C4-2B (cell line): Measurements from ENCODE around the gene SLAMF8.

Experiments used
- ZFX ChIP-seq: fragments of 450-650 bp; IDR thresholded peaks from 2 replicates; pipeline ENCODE4 v1.6.1; 2017
- TF ChIP-seq, protein P1 (sequence below): fragments of 450-650 bp; conservative IDR thresholded peaks from 2 replicates; pipeline ENCODE4 v1.5.1; 2017; ENCODE audit warnings: mild to moderate bottlenecking

DNA sequence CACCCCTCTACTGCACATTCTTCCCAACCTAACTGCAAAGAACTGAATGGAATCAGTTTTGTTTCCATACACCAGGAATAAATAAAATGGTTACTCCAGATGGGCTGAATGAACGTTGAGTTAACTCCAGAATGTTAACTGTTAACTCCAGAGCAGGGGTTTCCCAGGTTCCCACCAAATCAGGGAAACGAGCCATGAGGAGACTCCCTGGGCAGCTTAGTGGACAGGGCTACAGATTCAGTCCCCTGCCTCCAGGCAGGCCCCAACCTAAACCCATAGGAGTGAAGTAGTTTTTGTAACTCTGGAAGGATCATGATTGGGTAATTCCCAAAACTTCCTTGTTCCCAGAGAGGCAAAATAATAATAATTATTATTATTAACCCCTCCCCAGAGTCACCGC lies 21.7 kb downstream of the SLAMF8 start:
- TF ChIP-seq, protein P1, sequence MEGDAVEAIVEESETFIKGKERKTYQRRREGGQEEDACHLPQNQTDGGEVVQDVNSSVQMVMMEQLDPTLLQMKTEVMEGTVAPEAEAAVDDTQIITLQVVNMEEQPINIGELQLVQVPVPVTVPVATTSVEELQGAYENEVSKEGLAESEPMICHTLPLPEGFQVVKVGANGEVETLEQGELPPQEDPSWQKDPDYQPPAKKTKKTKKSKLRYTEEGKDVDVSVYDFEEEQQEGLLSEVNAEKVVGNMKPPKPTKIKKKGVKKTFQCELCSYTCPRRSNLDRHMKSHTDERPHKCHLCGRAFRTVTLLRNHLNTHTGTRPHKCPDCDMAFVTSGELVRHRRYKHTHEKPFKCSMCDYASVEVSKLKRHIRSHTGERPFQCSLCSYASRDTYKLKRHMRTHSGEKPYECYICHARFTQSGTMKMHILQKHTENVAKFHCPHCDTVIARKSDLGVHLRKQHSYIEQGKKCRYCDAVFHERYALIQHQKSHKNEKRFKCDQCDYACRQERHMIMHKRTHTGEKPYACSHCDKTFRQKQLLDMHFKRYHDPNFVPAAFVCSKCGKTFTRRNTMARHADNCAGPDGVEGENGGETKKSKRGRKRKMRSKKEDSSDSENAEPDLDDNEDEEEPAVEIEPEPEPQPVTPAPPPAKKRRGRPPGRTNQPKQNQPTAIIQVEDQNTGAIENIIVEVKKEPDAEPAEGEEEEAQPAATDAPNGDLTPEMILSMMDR, result no peak
- TF ChIP-seq ZFX, result no peak
